PC-3 (cell line): Measurements from ENCODE around the gene SORL1.

ENCODE experiments used
- CTCF ChIP-seq: fragments of 300-600 bp; sonication (generic); conservative IDR thresholded peaks from 2 replicates; pipeline ENCODE4 v1.5.1; 2017; ENCODE audit warnings: antibody characterized with exemption, low read depth, mild to moderate bottlenecking, low read length
- EZH2 ChIP-seq: fragments of 300-600 bp; sonication (generic); IDR thresholded peaks from one replicate; pipeline ENCODE4 v1.6.1; 2017; ENCODE audit warnings: antibody characterized with exemption, mild to moderate bottlenecking, low read length; ENCODE audit not compliant: unreplicated experiment

DNA sequence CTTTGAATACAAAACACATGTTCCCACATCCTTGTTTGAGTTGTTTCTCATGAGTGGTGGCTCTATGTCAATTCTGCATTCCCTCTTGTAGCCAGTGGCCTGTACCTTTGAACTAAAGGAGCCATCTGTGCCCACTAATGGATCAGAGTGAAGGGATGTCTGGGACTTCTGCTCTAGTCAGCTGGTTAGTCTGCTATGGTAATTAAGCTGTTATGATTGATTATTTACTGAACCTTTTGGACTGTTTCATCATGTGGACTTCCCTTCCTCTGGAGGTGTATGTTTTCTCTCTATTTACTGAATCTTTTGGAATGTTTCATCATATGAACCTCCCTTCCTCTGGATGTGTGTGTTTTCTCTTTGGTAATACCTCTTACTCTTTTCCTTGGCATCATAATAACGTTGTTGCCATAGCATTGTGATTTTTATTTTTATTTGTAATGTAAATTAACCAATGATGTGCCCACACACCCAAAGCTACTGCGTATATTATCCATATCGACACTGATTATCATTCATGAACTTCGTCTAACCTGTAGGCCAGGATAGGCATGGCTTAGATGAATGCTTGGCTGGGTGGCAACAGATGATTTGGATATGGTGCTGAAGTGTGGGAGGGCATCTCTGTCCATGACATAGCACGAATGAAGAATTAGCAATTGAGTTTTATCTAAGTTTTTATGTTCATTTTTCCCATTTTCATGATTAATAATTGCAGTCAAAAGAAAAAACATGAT is 113.0 kb downstream of the SORL1 start:
- TF ChIP-seq CTCF, result no peak
- no peak for TF ChIP-seq EZH2
